HepG2 (cell line): ENCODE measurements around the gene EARS2. TPM values are rescaled to one million over a fixed set of nuclear protein-coding genes. Genes with fewer than 3 reads are reported as not detected.

Experiments
- ATF5 ChIP-seq: sonication (generic); formaldehyde crosslinking; IDR thresholded peaks from 2 replicates; pipeline ENCODE4 v1.4.0; 2020; ENCODE audit warnings: mild to moderate bottlenecking, low read depth, missing genetic modification reagents
- ELF4 ChIP-seq: sonication (generic); formaldehyde crosslinking; IDR thresholded peaks from 2 replicates; pipeline ENCODE4 v1.5.0; 2020; ENCODE audit warnings: missing genetic modification reagents, mild to moderate bottlenecking, moderate library complexity, borderline replicate concordance
- JUND ChIP-seq: sonication (generic); formaldehyde crosslinking; IDR thresholded peaks from 2 replicates; pipeline ENCODE4 v1.8.0; 2022; ENCODE audit warnings: mild to moderate bottlenecking, missing genetic modification reagents
- MED1 ChIP-seq: sonication (generic); formaldehyde crosslinking; IDR thresholded peaks from 2 replicates; pipeline ENCODE4 v1.4.0; 2020; ENCODE audit warnings: missing genetic modification reagents
- MTERF4 ChIP-seq: sonication (generic); formaldehyde crosslinking; IDR thresholded peaks from 2 replicates; pipeline ENCODE4 v1.8.0; 2023; ENCODE audit warnings: mild to moderate bottlenecking, missing genetic modification reagents
- ZNF143 ChIP-seq: sonication (generic); formaldehyde crosslinking; IDR thresholded peaks from 2 replicates; pipeline ENCODE4 v1.4.0; 2020; ENCODE audit warnings: missing genetic modification reagents
- ZNF275 ChIP-seq: sonication (generic); formaldehyde crosslinking; IDR thresholded peaks from 2 replicates; pipeline ENCODE4 v1.8.0; 2022; ENCODE audit warnings: missing genetic modification reagents, mild to moderate bottlenecking, inconsistent platforms, borderline replicate concordance
- ZNF280B ChIP-seq: sonication (generic); formaldehyde crosslinking; IDR thresholded peaks from 2 replicates; pipeline ENCODE4 v1.5.0; 2020; ENCODE audit warnings: missing genetic modification reagents, mild to moderate bottlenecking, borderline replicate concordance
- ZNF788 ChIP-seq: sonication (generic); formaldehyde crosslinking; IDR thresholded peaks from 2 replicates; pipeline ENCODE4 v1.5.0; 2020; ENCODE audit warnings: mild to moderate bottlenecking, missing genetic modification reagents, borderline replicate concordance
- polyA plus RNA-seq, 8 experiments: library from polyadenylated mRNA; depleted of rRNA in 3 of 8; stranded (reverse) in 7 of 8; unstranded in 1 of 8; fragments of >200 nt; fragmentation: Illumina TruSeq in 4 of 8; extraction: Trizol in 4 of 8; gene quantifications; 2 replicates each; pipeline versions ENCODE4 v1.2.1 to v1.2.3, GENCODE V29; 2011 to 2016; ENCODE audit warnings: low read depth in 4 of 8, missing spikeins in 1 of 8, mixed read lengths in 1 of 8; ENCODE audit not compliant: insufficient read depth in 1 of 8
- total RNA-seq, 5 experiments: library from RNA; depleted of rRNA; stranded (reverse); fragments of >200 nt; fragmentation: Illumina TruSeq; extraction: Trizol; gene quantifications; 2 replicates each; pipeline ENCODE4 v1.2.3, GENCODE V29; 2016; ENCODE audit warnings: low read depth in 1 of 5

The EARS2 gene
- total and polyA plus RNA-seq, 2 of the 13 experiments (the other 11 are each of a cell fraction or from before 2014, with no cell fraction given) = 49.4 to 80.4 TPM

- no peak for TF ChIP-seq ZNF275 (CRISPR knock-in tag)
- TF ChIP-seq MTERF4 (CRISPR knock-in tag) = no peak
- TF ChIP-seq ZNF143 (CRISPR knock-in tag) = no peak
- no peak for TF ChIP-seq ATF5
- no peak for TF ChIP-seq ELF4
- 0 out of 2 replicates have a peak, but pooled peaks have one; percentile 11 for TF ChIP-seq MED1 (CRISPR knock-in tag)
- no peak for TF ChIP-seq ZNF280B (CRISPR knock-in tag)
- no peak for TF ChIP-seq ZNF788 (CRISPR knock-in tag)
- TF ChIP-seq JUND (CRISPR knock-in tag) = no peak
Observed at GRCh38 chr16:23514381-23515152, 42.6 kb downstream of the EARS2 start (continued).
